Smooth muscle cell of trachea (primary cell): Measurements from ENCODE around the gene SAMHD1. TPM values are rescaled to one million over a fixed set of nuclear protein-coding genes. Genes with fewer than 3 reads are reported as not detected.

Experiments used
- total RNA-seq: library from RNA; depleted of rRNA; stranded (reverse); fragments of >200 nt; gene quantifications from 2 replicates; pipeline ENCODE4 v1.2.1, GENCODE V29; 2014

The SAMHD1 gene
- total RNA-seq, result 43.7 and 70.1 TPM in 2 replicates

DNA sequence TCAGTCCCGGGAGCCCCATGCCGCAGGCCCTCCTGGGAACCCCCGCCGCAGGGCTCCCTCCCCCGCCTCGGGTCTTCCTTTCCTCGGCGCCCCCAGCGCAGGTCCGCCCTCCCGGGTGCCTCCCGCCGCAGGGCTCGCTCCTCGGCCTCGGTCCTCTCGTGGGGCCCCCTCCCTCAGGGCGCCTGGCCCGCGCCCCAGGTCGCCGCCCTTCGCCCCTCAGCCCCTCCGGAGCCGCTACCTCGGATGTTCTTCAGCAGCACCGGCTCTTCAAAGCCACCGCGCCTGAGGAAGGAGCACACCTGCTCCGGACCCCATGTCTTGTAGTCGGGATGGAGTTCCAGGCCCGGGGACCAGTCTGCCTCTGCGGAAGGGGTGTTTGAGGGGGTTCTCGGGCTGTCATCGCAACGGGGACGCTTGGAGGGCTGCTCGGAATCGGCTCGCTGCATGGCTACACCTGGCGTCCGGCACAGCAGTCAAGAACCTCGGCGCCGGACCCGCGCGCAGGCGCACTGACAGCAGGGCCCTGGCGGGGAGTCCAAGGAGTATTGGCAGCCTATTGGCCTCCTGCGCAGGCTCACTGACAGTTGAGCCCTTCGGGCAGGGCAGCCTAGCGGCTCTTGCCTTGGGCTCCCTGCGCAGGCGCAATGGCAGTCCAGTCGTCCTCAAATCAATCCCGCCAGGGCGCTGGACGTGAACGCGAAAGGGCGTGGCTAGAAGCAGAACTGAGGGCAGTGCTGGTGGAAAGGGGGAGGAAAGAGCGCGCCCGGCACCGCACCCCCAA is at the start of gene SAMHD1:
TSS of gene SAMHD1 (minus strand) at position 511 of the 781 bp plus-strand sequence. CDS start at position 446, 65 bp downstream.

DNA sequence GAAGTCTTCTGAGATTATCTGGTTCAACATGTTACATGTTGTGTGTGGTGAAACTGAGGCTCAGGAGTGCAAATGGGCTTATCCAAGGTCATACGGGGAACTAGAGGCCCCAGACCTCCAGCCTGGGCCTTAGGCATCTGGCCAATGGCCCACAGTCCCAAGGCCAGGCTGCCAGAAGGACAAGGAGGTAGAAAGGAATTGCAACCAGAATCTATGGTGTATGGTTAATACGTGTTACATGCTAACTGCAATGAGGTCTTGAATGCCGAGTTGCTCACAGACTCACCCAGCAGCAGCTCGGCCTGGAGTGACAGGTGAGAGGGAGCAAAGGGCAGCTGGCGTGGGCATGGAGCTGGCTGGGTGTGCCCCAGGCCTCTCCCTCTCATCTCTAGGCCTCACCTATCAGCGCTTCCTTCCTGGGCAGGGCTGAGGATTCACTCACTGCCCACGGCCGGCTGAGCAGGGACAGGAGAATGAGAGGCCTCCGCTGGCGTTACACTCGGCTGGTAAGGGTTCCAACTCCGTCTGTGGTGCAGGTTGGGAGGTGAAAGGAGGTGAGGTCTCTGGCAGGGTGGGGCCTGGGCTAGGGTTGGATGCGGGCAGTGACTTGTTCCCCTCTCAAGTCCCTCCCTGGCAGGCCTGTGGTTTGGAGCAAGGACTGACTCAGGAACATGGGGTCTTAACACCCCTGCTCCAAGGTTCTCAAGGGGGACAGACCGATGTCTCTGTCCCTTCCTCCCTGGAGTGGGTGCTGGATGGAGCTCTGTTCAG is 75.6 kb downstream of the SAMHD1 start, which contains the start of gene TLDC2:
TSS of gene TLDC2 (plus strand) at position 437 of the 771 bp plus-strand sequence. CDS start at position 474, 37 bp downstream.

Other genes starting within 250 kb of the SAMHD1 start
- gene NDRG3, start 205.6 kb downstream of the SAMHD1 start, total RNA-seq, result 30.3 and 32.3 TPM in 2 replicates
- 8.4 and 31.1 TPM in 2 replicates for gene DSN1, start 177.9 kb downstream of the SAMHD1 start, total RNA-seq
- gene TLDC2, start 75.6 kb downstream of the SAMHD1 start, total RNA-seq, result 0.15 TPM in 1 of 2 replicates, not detected in the other
- 6.0 and 19.2 TPM in 2 replicates for gene RBL1, start 144.3 kb upstream of the SAMHD1 start, total RNA-seq
- gene RPN2, start 227.6 kb upstream of the SAMHD1 start, total RNA-seq, result 233 and 456 TPM in 2 replicates
- gene MROH8, start 227.8 kb upstream of the SAMHD1 start, total RNA-seq, result 1.9 and 3.6 TPM in 2 replicates